NCI-H187 treated with DMSO at 0.1 percent for 48 hours (cell line): ENCODE measurements around the gene POLN.

Experiments
- DNase-seq: peaks from one replicate; lab custom pipeline; 2025; lab: John Stamatoyannopoulos, UW

The POLN gene

GRCh38 chr4:2241410-2242353, at the start of gene POLN, which contains the start of gene HAUS3:
Gene POLN, minus strand, starts transcription at chr4:2242121. Its CDS starts 12,890 bp downstream, at chr4:2229231.
Gene HAUS3, minus strand, starts transcription at chr4:2242121. Its CDS starts 1,175 bp downstream, at chr4:2240946.
- DNase-seq, result peak; percentile 74

- DNase-seq, result no peak
Measured at GRCh38 chr4:2290974-2291704, 49.2 kb upstream of the POLN start.

- no peak for DNase-seq
Measured at GRCh38 chr4:2290488-2290887, 48.6 kb upstream of the POLN start.

- no peak for DNase-seq
Measured at GRCh38 chr4:2289955-2290333, 48.0 kb upstream of the POLN start.

GRCh38 chr4:2289311-2289954, 47.5 kb upstream of the POLN start:
- DNase-seq, result no peak

GRCh38 chr4:2288051-2288541, 46.2 kb upstream of the POLN start:
- DNase-seq, result no peak

GRCh38 chr4:2287594-2287915, 45.6 kb upstream of the POLN start:
- no peak for DNase-seq

- no peak for DNase-seq
Measured at GRCh38 chr4:2286904-2287593, 45.1 kb upstream of the POLN start.

GRCh38 chr4:2285613-2286381, 43.9 kb upstream of the POLN start:
- no peak for DNase-seq

- DNase-seq, result no peak
Measured at GRCh38 chr4:2284934-2285612, 43.2 kb upstream of the POLN start.

- no peak for DNase-seq
Measured at GRCh38 chr4:2284161-2284933, 42.4 kb upstream of the POLN start.

- no peak for DNase-seq
Measured at GRCh38 chr4:2283199-2283711, 41.3 kb upstream of the POLN start.

GRCh38 chr4:2281575-2282343, 39.8 kb upstream of the POLN start:
- DNase-seq, result no peak

- no peak for DNase-seq
Measured at GRCh38 chr4:2280531-2281300, 38.8 kb upstream of the POLN start.

GRCh38 chr4:2277956-2278355, 36.0 kb upstream of the POLN start:
- no peak for DNase-seq

- DNase-seq, result no peak
Measured at GRCh38 chr4:2276581-2277325, 34.8 kb upstream of the POLN start.

GRCh38 chr4:2275546-2276251, 33.8 kb upstream of the POLN start:
- no peak for DNase-seq
